ENCODE results near the gene RGS7. TPM values are rescaled to one million over a fixed set of nuclear protein-coding genes. Genes with fewer than 3 reads are reported as not detected.

The RGS7 gene
- total RNA-seq, 1 donor: 0.36 TPM

DNA sequence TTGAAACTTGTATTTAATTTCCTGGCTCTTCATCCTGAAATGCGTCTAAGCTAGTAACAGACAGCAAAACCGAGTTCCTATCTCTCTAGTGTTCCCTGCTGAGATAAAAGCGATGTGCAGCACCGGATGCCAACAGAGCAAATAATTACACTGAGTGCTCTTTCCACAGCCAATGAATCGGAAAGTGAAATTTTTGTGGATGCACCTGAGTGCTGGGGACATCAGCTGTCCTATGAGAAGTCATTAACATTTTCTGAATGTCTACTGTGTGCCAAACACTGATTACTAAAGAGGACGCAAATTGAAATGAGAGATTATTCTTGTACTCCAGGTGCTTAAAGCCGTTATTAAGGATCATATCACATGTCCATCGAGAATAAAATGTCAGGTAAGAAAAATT is 278.0 kb downstream of the RGS7 start:
- no peak overlapping the region for H3K4me2 ChIP-seq (ENCODE audit: insufficient read depth, low read length)
- no peaks in the 10 kb centered on the region for H3K9me3 ChIP-seq (ENCODE audit: low read depth, low read length)
- H3K4me3 ChIP-seq (ENCODE audit: insufficient read depth, low read length): no peak overlapping the region
- no peaks in the 10 kb centered on the region for H3K36me3 ChIP-seq (ENCODE audit: insufficient read depth, low read length)
- H2AFZ ChIP-seq (ENCODE audit: low read length): no peak overlapping the region
- H3K4me1 ChIP-seq (ENCODE audit: insufficient read depth, low read length): no peaks in the 10 kb centered on the region
- no peaks in the 10 kb centered on the region for H3K27me3 ChIP-seq (ENCODE audit: insufficient read depth, low read length)
- no peaks in the 10 kb centered on the region for H3K79me2 ChIP-seq (ENCODE audit: insufficient read depth, low read length)
- no peak overlapping the region for H3K27ac ChIP-seq (ENCODE audit: low read depth, low read length)
- no peaks in the 10 kb centered on the region for H4K20me1 ChIP-seq (ENCODE audit: insufficient read depth, low read length)
- TF ChIP-seq, protein P1, sequence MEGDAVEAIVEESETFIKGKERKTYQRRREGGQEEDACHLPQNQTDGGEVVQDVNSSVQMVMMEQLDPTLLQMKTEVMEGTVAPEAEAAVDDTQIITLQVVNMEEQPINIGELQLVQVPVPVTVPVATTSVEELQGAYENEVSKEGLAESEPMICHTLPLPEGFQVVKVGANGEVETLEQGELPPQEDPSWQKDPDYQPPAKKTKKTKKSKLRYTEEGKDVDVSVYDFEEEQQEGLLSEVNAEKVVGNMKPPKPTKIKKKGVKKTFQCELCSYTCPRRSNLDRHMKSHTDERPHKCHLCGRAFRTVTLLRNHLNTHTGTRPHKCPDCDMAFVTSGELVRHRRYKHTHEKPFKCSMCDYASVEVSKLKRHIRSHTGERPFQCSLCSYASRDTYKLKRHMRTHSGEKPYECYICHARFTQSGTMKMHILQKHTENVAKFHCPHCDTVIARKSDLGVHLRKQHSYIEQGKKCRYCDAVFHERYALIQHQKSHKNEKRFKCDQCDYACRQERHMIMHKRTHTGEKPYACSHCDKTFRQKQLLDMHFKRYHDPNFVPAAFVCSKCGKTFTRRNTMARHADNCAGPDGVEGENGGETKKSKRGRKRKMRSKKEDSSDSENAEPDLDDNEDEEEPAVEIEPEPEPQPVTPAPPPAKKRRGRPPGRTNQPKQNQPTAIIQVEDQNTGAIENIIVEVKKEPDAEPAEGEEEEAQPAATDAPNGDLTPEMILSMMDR (IDR thresholded peaks at IDR 0.05; ENCODE audit: extremely low read depth, low read depth, low read length): no peak
- no peak for DNase-seq (ENCODE audit: insufficient read length, low spot score, missing footprints)

DNA sequence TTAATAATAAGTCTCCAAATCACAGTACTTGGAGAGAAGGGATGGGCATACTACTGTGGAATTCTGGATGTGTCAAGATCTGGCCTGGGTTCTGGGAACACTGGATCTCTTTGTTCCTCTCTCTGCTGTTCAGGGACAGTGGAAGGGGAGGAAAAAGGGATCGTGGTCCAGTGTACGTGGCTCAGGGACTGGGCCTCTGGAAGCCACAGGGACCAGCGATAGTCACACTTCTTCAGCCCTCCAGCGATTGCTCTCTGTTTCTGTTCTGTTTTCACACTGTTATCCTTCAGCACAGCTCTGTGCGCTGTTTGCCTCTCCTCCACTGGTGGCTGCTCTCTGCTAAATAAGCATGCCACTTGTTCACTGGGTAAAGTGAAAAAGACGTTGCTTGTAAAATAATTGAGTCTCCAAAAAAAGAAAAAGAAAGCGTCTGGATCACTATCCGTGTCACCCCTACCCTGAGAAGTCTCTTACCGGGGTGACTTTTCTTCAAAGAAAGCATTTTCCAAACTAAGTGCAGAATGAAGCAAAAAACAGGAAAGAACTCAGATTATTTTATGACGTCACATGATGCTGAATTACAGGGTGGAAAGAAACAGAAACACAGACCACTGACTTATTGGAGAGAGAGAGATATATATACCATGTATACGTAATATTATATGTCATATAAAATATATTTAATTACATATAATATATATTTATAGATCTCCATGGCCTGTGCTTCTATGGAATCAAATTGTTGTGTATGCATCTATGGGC is 279.4 kb downstream of the RGS7 start:
- peak; percentile 79 for DNase-seq (ENCODE audit: insufficient read length, low spot score, missing footprints)
- no peaks in the 10 kb centered on the region for H3K9me3 ChIP-seq (ENCODE audit: low read depth, low read length)

DNA sequence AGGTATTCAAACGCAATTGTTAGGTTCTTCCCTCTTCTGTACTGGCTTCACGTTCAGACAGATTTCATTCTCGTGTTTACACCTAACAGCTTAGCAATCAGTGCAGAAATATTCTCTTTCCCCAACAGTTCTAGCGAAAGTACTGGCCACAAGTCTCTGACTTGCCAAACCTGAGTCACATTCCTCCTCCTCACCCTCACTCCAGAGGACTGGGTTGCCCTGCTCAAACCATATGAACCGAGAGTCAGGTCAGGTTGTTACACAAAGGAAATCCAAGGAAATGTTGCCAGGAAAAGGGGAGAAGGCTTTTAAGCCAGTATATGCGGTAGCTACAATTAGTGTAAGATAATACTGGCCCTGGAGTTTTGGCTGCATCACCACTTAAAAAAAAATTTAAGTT is 282.5 kb downstream of the RGS7 start:
- no peaks in the 10 kb centered on the region for H3K79me2 ChIP-seq (ENCODE audit: insufficient read depth, low read length)
- no peaks in the 10 kb centered on the region for H3K36me3 ChIP-seq (ENCODE audit: insufficient read depth, low read length)
- H3K9me3 ChIP-seq (ENCODE audit: low read depth, low read length): no peaks in the 10 kb centered on the region
- H3K27me3 ChIP-seq (ENCODE audit: insufficient read depth, low read length): no peaks in the 10 kb centered on the region
- no peak overlapping the region for H3K4me3 ChIP-seq (ENCODE audit: insufficient read depth, low read length)
- no peak overlapping the region for H2AFZ ChIP-seq (ENCODE audit: low read length)
- H3K27ac ChIP-seq (ENCODE audit: low read depth, low read length): no peak overlapping the region
- H4K20me1 ChIP-seq (ENCODE audit: insufficient read depth, low read length): no peaks in the 10 kb centered on the region
- H3K4me2 ChIP-seq (ENCODE audit: insufficient read depth, low read length): no peak overlapping the region
- DNase-seq (ENCODE audit: insufficient read length, low spot score, missing footprints): no peak
- TF ChIP-seq, protein P1 (IDR thresholded peaks at IDR 0.05; ENCODE audit: extremely low read depth, low read depth, low read length): no peak
- H3K4me1 ChIP-seq (ENCODE audit: insufficient read depth, low read length): no peaks in the 10 kb centered on the region

More for the DNA sequence above, 279.4 kb downstream of the RGS7 start:
- no peak overlapping the region for H3K27ac ChIP-seq (ENCODE audit: low read depth, low read length)
- peak overlapping the region; percentile 7 for H3K4me2 ChIP-seq (ENCODE audit: insufficient read depth, low read length)
- peak overlapping the region; percentile 16 for H3K4me3 ChIP-seq (ENCODE audit: insufficient read depth, low read length)
- H3K79me2 ChIP-seq (ENCODE audit: insufficient read depth, low read length): no peaks in the 10 kb centered on the region
- no peaks in the 10 kb centered on the region for H3K4me1 ChIP-seq (ENCODE audit: insufficient read depth, low read length)
- TF ChIP-seq, protein P1 (IDR thresholded peaks at IDR 0.05; ENCODE audit: extremely low read depth, low read depth, low read length): no peak
- H3K36me3 ChIP-seq (ENCODE audit: insufficient read depth, low read length): no peaks in the 10 kb centered on the region
- no peaks in the 10 kb centered on the region for H3K27me3 ChIP-seq (ENCODE audit: insufficient read depth, low read length)
- peak overlapping the region; percentile 84 for H2AFZ ChIP-seq (ENCODE audit: low read length)
- H4K20me1 ChIP-seq (ENCODE audit: insufficient read depth, low read length): no peaks in the 10 kb centered on the region

DNA sequence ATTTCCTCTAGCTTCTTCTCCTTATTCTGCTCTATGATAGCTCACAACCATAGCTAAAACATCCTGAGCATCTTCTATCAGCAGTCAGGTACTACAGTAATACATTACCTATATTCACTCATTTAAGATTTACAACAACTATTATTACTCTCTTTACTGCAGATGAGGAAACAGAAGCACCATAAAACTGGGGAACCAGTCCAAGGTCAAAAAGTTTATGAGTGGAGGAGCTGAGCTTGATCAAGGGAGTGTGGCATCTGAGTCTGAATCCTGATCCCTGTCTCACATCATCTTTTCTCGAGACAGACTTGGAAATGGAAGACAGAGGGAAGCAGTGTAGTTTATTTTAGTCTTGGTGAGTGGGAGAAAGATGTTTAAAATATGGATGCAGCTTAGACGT is 288.6 kb downstream of the RGS7 start:
- Histone ChIP-seq H3K4me2 (ENCODE audit: insufficient read depth, low read length) (no peak overlapping the region), H3K9me3 (ENCODE audit: low read depth, low read length) (no peaks in the 10 kb centered on the region), H3K36me3 (ENCODE audit: insufficient read depth, low read length) (no peaks in the 10 kb centered on the region), H3K4me3 (ENCODE audit: insufficient read depth, low read length) (no peak overlapping the region), H3K27ac (ENCODE audit: low read depth, low read length) (no peak overlapping the region), H4K20me1 (ENCODE audit: insufficient read depth, low read length) (no peaks in the 10 kb centered on the region), H3K79me2 (ENCODE audit: insufficient read depth, low read length) (no peaks in the 10 kb centered on the region), H3K27me3 (ENCODE audit: insufficient read depth, low read length) (no peaks in the 10 kb centered on the region), H3K4me1 (ENCODE audit: insufficient read depth, low read length) (no peaks in the 10 kb centered on the region), H2AFZ (ENCODE audit: low read length) (no peak overlapping the region)
- no peak for DNase-seq (ENCODE audit: insufficient read length, low spot score, missing footprints)
- TF ChIP-seq, protein P1 (IDR thresholded peaks at IDR 0.05; ENCODE audit: extremely low read depth, low read depth, low read length): no peak

Data from osteoblast (primary cell).